Peyer's patch (tissue), 4 donors: Measurements from ENCODE around the gene ASAP2.

Source experiments
- CTCF ChIP-seq, 6 experiments: fragments of 450-650 bp in 4 of 6; fragments of 200-600 bp in 2 of 6; sonication (generic) in 1 of 6; IDR thresholded peaks; one replicate each; pipeline ENCODE4 v1.5.1; 2017 to 2019; ENCODE audit warnings: antibody characterized with exemption in 6 of 6, mild to moderate bottlenecking in 3 of 6, moderate library complexity in 1 of 6
- POLR2A ChIP-seq, 2 donors: fragments of 450-650 bp; IDR thresholded peaks; one replicate each; pipeline ENCODE4 v1.5.1; 2017; ENCODE audit warnings: antibody characterized with exemption in 2 of 2, mild to moderate bottlenecking in 2 of 2, moderate library complexity in 2 of 2

- TF ChIP-seq CTCF (IDR thresholded peaks at IDR 0.05), result no peak
- no peak for TF ChIP-seq POLR2A (IDR thresholded peaks at IDR 0.05)
Measured at GRCh38 chr2:9167718-9168657, 38.6 kb upstream of the ASAP2 start.
